Retinal pigment epithelial cell (primary cell): ENCODE data around the gene ABCG1.
A peak's percentile ranks its signal among the peaks of the same experiment; 100 is the strongest.

Experiments used
- DNase-seq: peaks from one replicate; pipeline ENCODE4 v3.0.0-alpha.2; 2010; ENCODE audit warnings: low read depth
- H3K4me3 ChIP-seq: 2 replicates; pipeline ENCODE4 v1.5.1; 2011; ENCODE audit warnings: mild to moderate bottlenecking, low read length, control low read depth, moderate library complexity
- TF ChIP-seq, protein P1 (sequence below): conservative IDR thresholded peaks from 2 replicates; pipeline ENCODE4 v1.5.1; 2011; ENCODE audit warnings: low read depth, low read length, control low read depth, inconsistent platforms

The ABCG1 gene

DNA sequence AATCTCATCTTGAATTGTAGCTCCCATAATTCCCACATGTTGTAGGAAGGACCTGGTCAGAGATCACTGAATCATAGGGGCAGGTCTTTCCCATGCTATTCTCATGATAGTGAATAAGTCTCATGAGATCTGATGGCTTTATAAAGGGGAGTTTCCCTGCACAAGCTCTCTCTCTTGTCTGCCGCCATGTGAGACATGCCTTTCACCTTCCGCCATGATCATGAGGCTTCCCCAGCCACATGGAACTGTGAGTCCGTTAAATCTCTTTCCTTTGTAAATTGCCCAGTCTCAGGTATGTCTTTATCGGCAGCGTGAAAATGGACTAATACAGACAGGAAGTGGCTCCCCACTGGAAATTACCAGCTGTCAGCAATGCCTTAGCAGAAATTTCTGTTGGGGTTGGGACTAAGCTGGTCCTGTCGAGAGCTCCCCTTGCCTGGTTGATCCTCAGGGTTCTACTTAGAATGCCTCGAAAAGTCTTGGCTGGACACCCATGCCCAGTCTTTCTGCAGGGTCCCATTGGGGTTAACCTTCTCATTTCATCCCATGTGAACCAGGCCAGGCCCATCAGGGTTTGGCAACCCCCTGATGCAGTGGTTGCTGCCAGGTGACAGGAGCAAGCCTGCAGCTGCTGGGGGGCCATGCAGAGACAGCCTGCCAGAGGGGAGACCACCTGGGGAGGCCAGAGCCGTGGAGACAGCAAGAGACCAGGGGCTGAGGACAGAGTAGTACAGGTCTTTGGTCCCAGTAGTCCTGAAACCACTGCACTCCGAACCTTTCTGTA, 2.8 kb upstream of the ABCG1 start:
- no peak for DNase-seq
- TF ChIP-seq, protein P1, sequence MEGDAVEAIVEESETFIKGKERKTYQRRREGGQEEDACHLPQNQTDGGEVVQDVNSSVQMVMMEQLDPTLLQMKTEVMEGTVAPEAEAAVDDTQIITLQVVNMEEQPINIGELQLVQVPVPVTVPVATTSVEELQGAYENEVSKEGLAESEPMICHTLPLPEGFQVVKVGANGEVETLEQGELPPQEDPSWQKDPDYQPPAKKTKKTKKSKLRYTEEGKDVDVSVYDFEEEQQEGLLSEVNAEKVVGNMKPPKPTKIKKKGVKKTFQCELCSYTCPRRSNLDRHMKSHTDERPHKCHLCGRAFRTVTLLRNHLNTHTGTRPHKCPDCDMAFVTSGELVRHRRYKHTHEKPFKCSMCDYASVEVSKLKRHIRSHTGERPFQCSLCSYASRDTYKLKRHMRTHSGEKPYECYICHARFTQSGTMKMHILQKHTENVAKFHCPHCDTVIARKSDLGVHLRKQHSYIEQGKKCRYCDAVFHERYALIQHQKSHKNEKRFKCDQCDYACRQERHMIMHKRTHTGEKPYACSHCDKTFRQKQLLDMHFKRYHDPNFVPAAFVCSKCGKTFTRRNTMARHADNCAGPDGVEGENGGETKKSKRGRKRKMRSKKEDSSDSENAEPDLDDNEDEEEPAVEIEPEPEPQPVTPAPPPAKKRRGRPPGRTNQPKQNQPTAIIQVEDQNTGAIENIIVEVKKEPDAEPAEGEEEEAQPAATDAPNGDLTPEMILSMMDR: no peak
- no peak overlapping the region for H3K4me3 ChIP-seq

DNA sequence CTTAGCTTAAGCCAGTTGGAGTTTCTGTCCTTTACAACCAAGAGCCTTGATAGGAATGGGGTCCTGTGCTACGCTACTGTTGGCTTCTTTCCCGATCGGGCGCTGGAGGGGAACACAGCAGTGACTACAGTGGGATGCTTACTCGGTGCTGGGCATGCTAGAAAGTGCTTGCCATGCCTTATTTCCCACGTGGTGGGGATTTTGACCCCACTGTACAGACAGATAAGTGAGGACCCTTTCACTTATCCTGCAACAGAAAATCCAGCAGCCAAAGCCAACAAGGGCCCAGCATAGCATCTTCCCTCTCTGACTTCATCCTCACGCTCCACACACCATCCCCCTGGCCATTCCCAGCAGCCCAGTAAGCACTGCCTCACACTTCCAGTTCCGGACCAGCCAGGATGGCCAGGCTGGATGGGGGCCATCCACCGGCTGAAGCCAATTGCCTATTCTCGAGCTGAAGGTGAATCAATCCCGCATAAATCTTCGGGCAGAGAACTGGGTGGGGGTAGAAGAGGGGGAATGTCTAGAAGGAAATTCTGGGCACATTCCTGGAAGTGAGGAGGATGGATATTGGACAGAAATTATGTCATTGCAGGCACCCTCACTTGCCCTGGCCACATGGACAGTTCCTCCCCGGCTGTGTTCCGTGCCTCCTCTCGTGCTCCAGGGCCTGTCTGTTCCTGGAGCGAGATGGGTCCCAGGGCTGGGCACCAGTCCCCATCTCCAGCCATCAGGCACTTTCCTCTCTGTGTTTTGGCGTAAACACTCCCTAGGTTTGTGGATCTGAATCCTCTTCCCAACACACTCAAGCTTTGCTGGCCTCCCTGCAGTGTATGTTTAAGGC, 2.0 kb upstream of the ABCG1 start:
- no peak overlapping the region for H3K4me3 ChIP-seq
- TF ChIP-seq, protein P1: no peak
- DNase-seq: no peak

DNA sequence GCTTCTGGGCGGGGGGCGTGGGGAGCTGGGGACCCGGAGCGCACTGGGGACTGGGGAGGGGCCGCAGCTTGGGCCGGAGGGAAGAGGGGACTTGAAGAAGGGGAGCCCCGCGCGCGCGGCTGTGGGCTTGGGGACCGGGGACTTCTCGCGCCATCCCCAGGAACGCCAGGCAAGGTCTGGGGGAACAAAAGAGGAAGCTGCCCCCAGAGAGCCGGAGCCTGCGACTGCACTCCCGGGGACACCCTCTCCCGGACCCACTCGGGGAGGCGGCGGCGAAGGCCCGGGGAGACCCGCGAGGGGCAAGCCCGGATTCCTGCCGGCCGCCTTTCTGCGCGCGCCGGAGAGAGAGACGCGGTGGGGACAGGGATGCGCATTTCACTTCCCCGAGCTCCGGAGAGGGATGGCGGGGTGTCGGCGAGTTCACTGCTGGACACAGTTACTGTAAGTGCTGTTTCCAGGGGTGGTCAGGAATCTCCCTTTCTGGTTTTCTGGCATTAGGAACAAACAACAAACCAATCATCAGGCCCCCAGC, 732 bp downstream of the ABCG1 start:
- TF ChIP-seq, protein P1: no peak
- peak overlapping the region; percentile 52 for H3K4me3 ChIP-seq
- DNase-seq: no peak

DNA sequence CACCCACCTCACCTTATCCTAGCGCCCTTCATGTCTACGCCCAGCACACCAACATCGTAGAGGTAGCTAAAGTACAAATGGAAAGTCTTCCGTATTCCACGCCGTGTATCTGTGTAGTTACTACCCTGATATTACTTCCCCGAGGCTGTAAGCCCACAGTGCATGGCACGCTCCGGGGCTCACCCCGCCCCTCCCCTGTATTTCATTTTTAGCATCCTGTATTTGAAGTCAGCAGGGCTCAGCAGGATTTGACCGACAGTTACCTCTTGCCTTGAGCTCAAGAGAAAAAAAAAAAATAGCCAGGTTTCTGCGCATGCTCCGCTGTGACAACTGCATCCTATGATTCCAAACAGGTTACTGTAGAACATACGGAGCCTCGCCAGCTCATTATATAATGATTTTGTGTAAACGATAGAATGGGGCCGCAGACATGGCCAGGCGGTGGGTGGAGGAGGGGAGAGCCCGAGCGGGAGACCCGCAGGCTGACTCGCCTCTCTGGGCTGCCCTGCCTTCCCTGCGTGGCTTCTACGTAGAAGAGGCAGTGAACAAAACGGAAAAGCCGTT, 1.3 kb downstream of the ABCG1 start:
- TF ChIP-seq, protein P1: no peak
- peak; percentile 68 for DNase-seq
- peak overlapping the region; percentile 52 for H3K4me3 ChIP-seq

DNA sequence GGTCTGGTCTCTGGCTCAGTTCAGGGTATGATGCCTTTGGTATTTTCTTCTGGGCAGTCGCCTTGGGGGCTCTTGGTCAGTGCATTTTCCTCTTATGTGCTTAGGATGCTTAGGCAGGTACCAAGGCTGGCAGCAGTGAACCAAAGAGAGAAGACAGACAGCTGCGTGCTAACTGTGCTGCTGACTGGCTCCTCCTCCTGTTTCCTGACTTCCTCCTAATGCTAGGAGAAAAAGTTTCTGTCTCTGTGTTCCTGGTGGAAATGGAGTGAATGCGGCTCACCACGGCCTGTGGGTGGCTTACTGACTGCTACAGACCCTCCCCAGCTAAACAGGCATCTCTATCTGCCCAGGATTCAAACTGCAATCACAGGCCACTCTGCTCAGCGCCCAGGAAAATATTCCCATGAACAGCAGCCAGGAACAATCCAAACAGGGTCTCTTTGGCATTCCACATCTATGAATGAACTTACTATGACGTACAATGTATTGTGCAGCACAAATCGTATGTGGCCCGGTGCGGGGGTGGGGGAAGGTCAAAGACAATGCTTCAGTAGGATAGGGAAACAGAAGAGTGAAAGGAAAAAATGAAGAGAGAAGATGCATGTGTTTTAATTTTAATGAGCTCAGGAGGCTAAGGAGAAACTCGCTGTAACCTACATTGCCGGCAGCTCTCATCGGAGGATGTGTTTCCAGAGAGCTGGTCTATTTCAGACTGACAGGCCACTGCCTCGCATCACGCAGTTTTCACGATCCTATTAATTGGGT, 2.8 kb downstream of the ABCG1 start:
- DNase-seq: peak; percentile 51
- TF ChIP-seq, protein P1: no peak
- no peak overlapping the region for H3K4me3 ChIP-seq

DNA sequence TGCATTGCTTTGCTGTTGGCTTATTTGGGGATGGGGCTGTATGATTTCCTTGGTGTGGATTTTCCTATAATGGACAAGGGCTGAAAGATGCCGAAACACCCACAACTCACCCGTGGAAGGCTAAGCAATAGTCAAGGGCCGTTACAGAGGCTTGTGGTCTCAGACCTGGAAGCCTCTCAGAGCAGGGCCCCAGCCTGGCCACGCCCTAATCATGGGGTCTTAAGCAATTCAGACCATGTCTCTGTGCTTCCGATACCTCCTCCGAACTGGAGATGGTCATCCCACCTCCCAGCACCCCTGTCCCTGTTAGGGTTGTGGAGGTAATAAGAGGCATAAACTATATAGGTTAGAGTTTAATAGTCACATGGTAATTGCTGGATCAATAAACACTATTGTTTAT, 3.4 kb downstream of the ABCG1 start:
- TF ChIP-seq, protein P1: no peak
- DNase-seq: no peak
- no peak overlapping the region for H3K4me3 ChIP-seq
